Muscle layer of duodenum (tissue), 2 donors: ENCODE data around the gene RPL6.
"Not testable (repeated sequence)": the region's sequence is repeated elsewhere in the genome, so short reads cannot be mapped to it uniquely, and the experiment has no call there.

Experiments
- H3K27ac ChIP-seq: one replicate; pipeline ENCODE4 v1.7.0; 2013; ENCODE audit warnings: mild to moderate bottlenecking, low read length
- H3K27me3 ChIP-seq: one replicate; pipeline ENCODE4 v1.7.0; 2013; ENCODE audit warnings: low read depth, mild to moderate bottlenecking, control low read depth, low read length
- H3K36me3 ChIP-seq, 2 donors: one replicate each; pipeline ENCODE4 v1.7.0; 2013; ENCODE audit warnings: low read length in 2 of 2, control low read depth in 1 of 2, mild to moderate bottlenecking in 1 of 2; ENCODE audit not compliant: insufficient read depth in 2 of 2, control insufficient read depth in 1 of 2
- H3K4me1 ChIP-seq, 2 donors: one replicate each; pipeline ENCODE4 v1.7.0; 2013; ENCODE audit warnings: low read length in 2 of 2, mild to moderate bottlenecking in 2 of 2, control low read depth in 1 of 2, moderate library complexity in 1 of 2; ENCODE audit not compliant: insufficient read depth in 2 of 2, control insufficient read depth in 1 of 2
- H3K4me3 ChIP-seq, 2 donors: one replicate each; pipeline ENCODE4 v1.7.0; 2013; ENCODE audit warnings: low read length in 2 of 2, low read depth in 1 of 2, mild to moderate bottlenecking in 1 of 2
- H3K9me3 ChIP-seq, 2 donors: one replicate each; pipeline ENCODE4 v1.7.0; 2013; ENCODE audit warnings: low read length in 2 of 2, control low read depth in 1 of 2, mild to moderate bottlenecking in 1 of 2; ENCODE audit not compliant: control insufficient read depth in 1 of 2
- donor health status: healthy.

The RPL6 gene

GRCh38 chr12:112409064-112409905 lies at the start of gene RPL6:
TSS of gene RPL6 (minus strand) at chr12:112409605. CDS start at chr12:112408656, 949 bp downstream.
- H3K36me3 ChIP-seq = peaks cover 30 to 38% of the 10 kb centered on the region in 2 donors
- H3K27ac ChIP-seq = peak within 1 kb of the TSS; percentile 93
- no peaks in the 10 kb centered on the region for H3K9me3 ChIP-seq
- peaks cover 0 to 16% of the 10 kb centered on the region in 2 donors for H3K4me1 ChIP-seq
- H3K27me3 ChIP-seq = no peaks in the 10 kb centered on the region
- peak within 1 kb of the TSS; percentile 90 to 92 for H3K4me3 ChIP-seq

GRCh38 chr12:112458751-112459150 lies 49.3 kb upstream of the RPL6 start:
- Histone ChIP-seq H3K4me1 (no peaks in the 10 kb centered on the region), H3K36me3 (peaks cover 18 to 30% of the 10 kb centered on the region in 2 donors), H3K4me3 (no peak overlapping the region), H3K27ac (no peak overlapping the region), H3K9me3 (no peaks in the 10 kb centered on the region), H3K27me3 (no peaks in the 10 kb centered on the region)

GRCh38 chr12:112458330-112458729 lies 48.9 kb upstream of the RPL6 start:
- Histone ChIP-seq H3K27ac (no peak overlapping the region), H3K4me3 (no peak overlapping the region), H3K27me3 (no peaks in the 10 kb centered on the region), H3K9me3 (no peaks in the 10 kb centered on the region), H3K36me3 (peaks cover 18 to 33% of the 10 kb centered on the region in 2 donors), H3K4me1 (no peaks in the 10 kb centered on the region)

- not testable (repeated sequence) for H3K27ac ChIP-seq, H3K4me1 ChIP-seq, H3K4me3 ChIP-seq, H3K27me3 ChIP-seq, H3K9me3 ChIP-seq
- H3K36me3 ChIP-seq = peaks cover 21 to 33% of the 10 kb centered on the region in 2 donors
Observed at GRCh38 chr12:112457142-112457541, 47.7 kb upstream of the RPL6 start.

- H3K4me1 ChIP-seq = no peaks in the 10 kb centered on the region
- H3K4me3 ChIP-seq = no peak overlapping the region
- H3K9me3 ChIP-seq = no peaks in the 10 kb centered on the region
- peaks cover 26 to 33% of the 10 kb centered on the region in 2 donors for H3K36me3 ChIP-seq
- no peaks in the 10 kb centered on the region for H3K27me3 ChIP-seq
- H3K27ac ChIP-seq = no peak overlapping the region
Observed at GRCh38 chr12:112456029-112456428, 46.6 kb upstream of the RPL6 start.

GRCh38 chr12:112450725-112451124 lies 41.3 kb upstream of the RPL6 start:
- Histone ChIP-seq H3K27ac (no peak overlapping the region), H3K27me3 (no peaks in the 10 kb centered on the region), H3K36me3 (peaks cover 29 to 31% of the 10 kb centered on the region in 2 donors), H3K4me3 (no peak overlapping the region), H3K4me1 (no peaks in the 10 kb centered on the region), H3K9me3 (no peaks in the 10 kb centered on the region)

GRCh38 chr12:112448165-112448564 lies 38.8 kb upstream of the RPL6 start:
- not testable (repeated sequence) for H3K4me3 ChIP-seq, H3K27ac ChIP-seq, H3K4me1 ChIP-seq, H3K9me3 ChIP-seq, H3K27me3 ChIP-seq
- H3K36me3 ChIP-seq = peaks cover 21 to 26% of the 10 kb centered on the region in 2 donors

GRCh38 chr12:112447106-112447505 lies 37.7 kb upstream of the RPL6 start:
- peaks cover 21 to 23% of the 10 kb centered on the region in 2 donors for H3K36me3 ChIP-seq
- no peaks in the 10 kb centered on the region for H3K9me3 ChIP-seq
- no peaks in the 10 kb centered on the region for H3K4me1 ChIP-seq
- H3K4me3 ChIP-seq = no peak overlapping the region
- no peak overlapping the region for H3K27ac ChIP-seq
- no peaks in the 10 kb centered on the region for H3K27me3 ChIP-seq

- Histone ChIP-seq H3K4me1 (no peaks in the 10 kb centered on the region), H3K9me3 (no peaks in the 10 kb centered on the region), H3K27me3 (no peaks in the 10 kb centered on the region), H3K27ac (no peak overlapping the region), H3K36me3 (peaks cover 19 to 21% of the 10 kb centered on the region in 2 donors), H3K4me3 (no peak overlapping the region)
Observed at GRCh38 chr12:112446008-112446725, 36.8 kb upstream of the RPL6 start.

- Histone ChIP-seq H3K9me3 (no peaks in the 10 kb centered on the region), H3K4me3 (no peak overlapping the region), H3K27me3 (no peaks in the 10 kb centered on the region), H3K27ac (no peak overlapping the region), H3K36me3 (peaks cover 6% of the 10 kb centered on the region in 2 donors), H3K4me1 (no peaks in the 10 kb centered on the region)
Observed at GRCh38 chr12:112443916-112444315, 34.5 kb upstream of the RPL6 start.

GRCh38 chr12:112440653-112441052 lies 31.2 kb upstream of the RPL6 start:
- not testable (repeated sequence) for H3K4me3 ChIP-seq, H3K27ac ChIP-seq, H3K9me3 ChIP-seq, H3K27me3 ChIP-seq, H3K36me3 ChIP-seq, H3K4me1 ChIP-seq
